GM18861 (cell line): ENCODE data around the gene SAMMSON.
A peak's percentile ranks its signal among the peaks of the same experiment; 100 is the strongest.

Experiments used
- ATAC-seq: cut with Tn5 transposase; IDR thresholded peaks from one replicate; pipeline ENCODE4 v1.9.1; 2021; ENCODE audit not compliant: unreplicated experiment

Gene SAMMSON

DNA sequence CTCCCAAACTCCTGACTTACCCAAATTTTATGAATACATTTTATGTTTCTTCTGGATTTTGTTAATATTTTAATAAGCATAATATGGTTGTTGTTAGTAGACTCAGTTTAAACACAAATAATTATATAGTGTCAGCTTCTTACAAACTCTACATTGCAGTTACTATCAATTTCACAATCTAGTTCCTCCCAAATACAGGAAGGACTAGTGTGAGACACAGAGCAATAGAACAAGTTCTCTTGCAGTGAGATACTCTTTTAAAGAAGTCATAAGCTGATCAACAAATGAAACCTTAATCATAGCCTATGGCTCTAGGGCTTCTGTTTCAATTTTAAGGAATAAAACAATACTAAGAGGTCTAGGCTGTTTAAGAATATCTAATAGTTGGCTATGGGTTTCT, 86.1 kb downstream of the SAMMSON start:
- ATAC-seq, result no peak

DNA sequence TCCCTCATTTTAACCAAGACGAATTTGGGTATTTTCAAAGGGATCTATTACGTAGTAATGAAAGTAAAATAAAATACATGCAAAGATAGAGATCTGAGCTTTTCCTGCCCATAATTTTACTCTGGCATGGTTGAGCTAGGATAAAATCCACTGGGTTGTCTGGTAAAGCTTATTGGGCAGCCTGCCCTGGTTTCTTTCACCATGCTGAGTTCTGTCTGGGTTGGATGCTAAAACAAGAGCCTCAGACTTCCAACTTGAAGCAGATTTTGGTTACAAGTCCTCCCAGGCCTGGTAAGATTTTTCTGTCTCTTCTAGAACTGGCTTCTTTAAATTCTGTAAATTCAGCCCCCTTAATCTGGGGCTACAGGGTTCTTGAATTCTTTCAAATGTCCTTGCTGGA, 86.8 kb downstream of the SAMMSON start:
- no peak for ATAC-seq

DNA sequence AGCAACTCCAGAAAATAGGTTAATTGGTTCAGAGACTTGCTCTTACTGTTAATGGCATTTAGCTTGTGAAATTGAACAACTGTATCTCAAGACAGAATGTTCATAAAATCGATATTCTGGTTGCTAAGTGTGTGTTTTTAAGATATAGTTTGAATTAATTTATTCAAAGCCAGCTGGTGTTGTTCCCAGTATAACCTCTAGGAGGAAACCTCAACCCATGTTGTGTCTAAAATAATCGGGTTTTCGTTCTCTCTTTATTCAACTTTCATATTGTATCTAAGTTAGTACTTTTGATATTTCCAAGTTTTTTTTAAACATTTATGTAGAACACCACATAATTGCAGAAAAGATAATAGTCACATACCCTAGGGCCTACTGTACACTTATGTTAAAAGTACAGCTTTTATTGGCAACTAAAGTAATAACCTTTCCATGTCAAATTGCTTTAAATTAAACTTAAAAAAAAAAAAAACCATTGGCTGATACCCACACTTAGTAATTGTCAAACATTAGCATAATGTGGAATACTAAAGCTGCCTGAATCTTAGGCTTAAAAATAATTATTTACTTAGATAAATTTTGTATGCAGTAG, 90.9 kb downstream of the SAMMSON start:
- ATAC-seq, result no peak

- no peak for ATAC-seq
Observed at GRCh38 chr3:70094197-70094596, 94.7 kb downstream of the SAMMSON start.

DNA sequence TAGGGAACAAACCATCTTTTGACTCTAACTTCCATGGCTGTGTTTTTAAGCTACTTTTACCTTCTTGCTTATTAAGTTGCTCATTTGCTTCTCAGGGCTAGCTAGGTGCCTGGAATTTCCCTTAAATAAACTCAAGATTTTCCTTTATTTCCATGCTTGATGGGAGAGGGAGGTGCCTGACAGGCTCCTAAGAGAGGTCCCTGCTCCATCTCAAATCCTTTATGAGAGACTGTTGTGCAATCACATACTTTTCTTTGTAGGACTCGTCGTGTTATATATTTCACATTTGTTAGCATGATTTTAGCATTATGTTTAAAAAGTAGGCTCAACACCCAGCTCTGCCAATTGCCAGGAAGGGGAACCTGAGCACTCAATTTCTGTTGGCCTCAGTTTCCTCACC, 95.7 kb downstream of the SAMMSON start:
- ATAC-seq, result no peak

GRCh38 chr3:70096376-70097066, 97.0 kb downstream of the SAMMSON start:
- ATAC-seq, result peak; percentile 98

- no peak for ATAC-seq
Observed at GRCh38 chr3:70097084-70097483, 97.6 kb downstream of the SAMMSON start.

GRCh38 chr3:70108072-70108471, 108.5 kb downstream of the SAMMSON start:
- no peak for ATAC-seq

DNA sequence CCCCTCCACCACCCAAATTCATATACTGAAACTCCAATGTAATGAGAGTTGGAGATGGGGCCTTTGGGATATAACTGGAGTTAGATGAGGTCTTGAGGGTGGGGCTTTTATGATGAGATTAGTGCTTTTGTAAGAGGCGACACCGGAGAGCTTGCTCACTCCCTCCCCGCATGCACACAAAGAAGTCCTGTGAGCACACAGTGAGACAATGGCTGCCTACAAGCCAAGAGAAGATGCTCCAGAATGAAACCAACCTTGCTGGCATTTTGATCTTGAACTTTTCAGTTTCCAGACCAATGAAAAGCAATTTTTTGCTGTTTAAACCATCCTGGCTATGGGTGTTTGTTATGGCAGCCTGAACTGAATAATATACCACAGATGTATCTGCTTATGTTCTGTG, 109.0 kb downstream of the SAMMSON start:
- ATAC-seq, result no peak

GRCh38 chr3:70110066-70110465, 110.5 kb downstream of the SAMMSON start:
- ATAC-seq, result no peak

- no peak for ATAC-seq
Observed at GRCh38 chr3:70111411-70111810, 111.9 kb downstream of the SAMMSON start.

DNA sequence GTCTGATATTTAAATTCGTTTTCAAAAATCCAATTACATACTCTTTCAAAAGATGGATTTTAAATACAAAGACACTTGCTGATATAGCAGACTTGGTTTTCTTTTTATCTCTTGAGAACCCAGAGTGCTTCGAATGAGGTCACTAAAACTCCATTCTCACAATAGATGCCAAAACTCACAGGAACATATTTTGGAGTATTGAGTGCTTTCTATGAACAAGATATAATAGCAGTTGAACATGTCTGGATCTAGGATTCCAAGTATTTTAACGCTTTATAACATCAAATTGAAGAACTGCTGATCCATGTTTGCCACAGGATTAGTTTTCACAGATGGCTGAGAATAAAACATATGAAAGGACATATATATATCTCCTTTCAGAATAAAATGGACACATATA, 113.2 kb downstream of the SAMMSON start:
- ATAC-seq, result no peak

GRCh38 chr3:70114431-70114830, 114.9 kb downstream of the SAMMSON start:
- no peak for ATAC-seq

GRCh38 chr3:70119879-70120278, 120.3 kb downstream of the SAMMSON start:
- ATAC-seq, result no peak
